SK-N-SH treated with all-trans-retinoic acid at 6 μM for 48 hours (cell line): ENCODE results near the gene ZNF236.

Experiments
- ATAC-seq: fragments of 200-7000 bp; cut with Tn5 transposase; 3 replicates; pipeline ENCODE4 v1.9.1; 2020; ENCODE audit warnings: mild to moderate bottlenecking, moderate library complexity
- ARNTL ChIP-seq: fragments of 450-650 bp; formaldehyde crosslinking; IDR thresholded peaks from 2 replicates; pipeline ENCODE4 v1.5.0; 2020; ENCODE audit warnings: low read depth, mild to moderate bottlenecking, moderate library complexity, borderline replicate concordance
- BACH2 ChIP-seq: fragments of 250-450 bp; sonication (Bioruptor Pico); IDR thresholded peaks from 2 replicates; pipeline ENCODE4 v1.9.0; 2021; ENCODE audit warnings: mild to moderate bottlenecking, borderline replicate concordance
- CSDC2 ChIP-seq: fragments of 250-450 bp; sonication (Bioruptor Pico); IDR thresholded peaks from 2 replicates; pipeline ENCODE4 v1.5.0; 2020; ENCODE audit warnings: mild to moderate bottlenecking, moderate library complexity
- ISL1 ChIP-seq: fragments of 250-450 bp; sonication (Bioruptor Pico); IDR thresholded peaks from 2 replicates; pipeline ENCODE4 v2.1.2; 2022; ENCODE audit warnings: mild to moderate bottlenecking, moderate library complexity
- OSR1 ChIP-seq: fragments of 250-450 bp; sonication (Bioruptor Pico); IDR thresholded peaks from 2 replicates; pipeline ENCODE4 v1.8.0; 2022; ENCODE audit warnings: moderate library complexity, mild to moderate bottlenecking, inconsistent platforms
- PPARA ChIP-seq: fragments of 250-450 bp; sonication (Bioruptor Pico); IDR thresholded peaks from 2 replicates; pipeline ENCODE4 v1.5.0; 2020; ENCODE audit warnings: mild to moderate bottlenecking, borderline replicate concordance
- RARB ChIP-seq: fragments of 250-450 bp; sonication (Bioruptor Pico); IDR thresholded peaks from 2 replicates; pipeline ENCODE4 v1.8.0; 2021; ENCODE audit warnings: mild to moderate bottlenecking, moderate library complexity
- SNAI2 ChIP-seq: fragments of 250-450 bp; sonication (Bioruptor Pico); IDR thresholded peaks from 2 replicates; pipeline ENCODE4 v1.5.0; 2020; ENCODE audit warnings: mild to moderate bottlenecking, moderate library complexity
- TCF4 ChIP-seq: fragments of 250-450 bp; sonication (Bioruptor Pico); IDR thresholded peaks from 2 replicates; pipeline ENCODE4 v1.8.0; 2021; ENCODE audit warnings: mild to moderate bottlenecking, moderate library complexity, borderline replicate concordance
- ZC3H10 ChIP-seq: fragments of 250-450 bp; sonication (Bioruptor Pico); IDR thresholded peaks from 2 replicates; pipeline ENCODE4 v1.5.1; 2021; ENCODE audit warnings: mild to moderate bottlenecking, moderate library complexity
- ZFP3 ChIP-seq: fragments of 250-450 bp; sonication (Bioruptor Pico); IDR thresholded peaks from 2 replicates; pipeline ENCODE4 v1.5.0; 2020; ENCODE audit warnings: mild to moderate bottlenecking, moderate library complexity
- ZFP30 ChIP-seq: fragments of 450-650 bp; formaldehyde crosslinking; IDR thresholded peaks from 2 replicates; pipeline ENCODE4 v1.5.0; 2022; ENCODE audit warnings: mild to moderate bottlenecking, moderate library complexity
- ZNF565 ChIP-seq: fragments of 450-650 bp; formaldehyde crosslinking; conservative IDR thresholded peaks from 2 replicates; pipeline ENCODE4 v1.5.0; 2020; ENCODE audit warnings: low read depth, mild to moderate bottlenecking, moderate library complexity
- ZNF70 ChIP-seq: fragments of 450-650 bp; formaldehyde crosslinking; IDR thresholded peaks from 2 replicates; pipeline ENCODE4 v1.5.0; 2020; ENCODE audit warnings: mild to moderate bottlenecking, moderate library complexity
- ZNF8 ChIP-seq: fragments of 450-650 bp; formaldehyde crosslinking; IDR thresholded peaks from 2 replicates; pipeline ENCODE4 v1.5.0; 2020; ENCODE audit warnings: mild to moderate bottlenecking, moderate library complexity
- TF ChIP-seq, protein P1 (sequence below): fragments of 250-450 bp; sonication (Bioruptor Pico); IDR thresholded peaks from 2 replicates; pipeline ENCODE4 v1.5.0; 2020; ENCODE audit warnings: mild to moderate bottlenecking, moderate library complexity
- TF ChIP-seq, protein P2 (sequence below): fragments of 250-450 bp; sonication (Bioruptor Pico); IDR thresholded peaks from 2 replicates; pipeline ENCODE4 v1.8.0; 2020; ENCODE audit warnings: mild to moderate bottlenecking, moderate library complexity, borderline replicate concordance
- TF ChIP-seq, protein P3 (sequence below): fragments of 250-450 bp; sonication (Bioruptor Pico); IDR thresholded peaks from 2 replicates; pipeline ENCODE4 v1.5.1; 2020; ENCODE audit warnings: low read depth, mild to moderate bottlenecking, moderate library complexity
- TF ChIP-seq, protein P4 (sequence below): fragments of 250-450 bp; sonication (Bioruptor Pico); IDR thresholded peaks from 2 replicates; pipeline ENCODE4 v1.5.1; 2021; ENCODE audit warnings: mild to moderate bottlenecking, moderate library complexity
- TF ChIP-seq, protein P5 (sequence below): fragments of 250-450 bp; sonication (Bioruptor Pico); IDR thresholded peaks from 2 replicates; pipeline ENCODE4 v1.8.0; 2021; ENCODE audit warnings: low read depth, mild to moderate bottlenecking, moderate library complexity, borderline replicate concordance

Gene ZNF236

DNA sequence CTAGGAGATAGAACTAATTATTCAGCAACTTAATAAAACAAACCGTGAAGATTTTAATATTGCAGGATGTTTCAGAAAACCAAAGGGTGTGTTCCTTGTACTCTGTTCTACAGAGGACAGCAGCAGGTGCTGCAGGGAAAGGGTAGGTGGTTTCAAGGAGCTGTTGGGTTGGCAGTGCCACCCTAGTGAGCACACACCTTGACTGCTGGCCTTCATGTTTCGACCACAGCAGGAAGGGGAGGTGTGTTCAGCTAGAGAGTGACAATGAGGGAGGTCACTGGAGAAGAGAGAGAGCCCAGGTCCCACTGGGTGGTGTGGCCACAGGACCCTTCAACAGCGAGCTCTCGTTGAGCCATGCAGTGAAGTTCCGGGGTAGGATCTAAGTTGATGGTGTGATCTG, 98.6 kb downstream of the ZNF236 start:
- TF ChIP-seq PPARA: no peak
- no peak for TF ChIP-seq ZNF565 (CRISPR knock-in tag)
- TF ChIP-seq BACH2 (CRISPR knock-in tag): no peak
- no peak for TF ChIP-seq CSDC2 (CRISPR knock-in tag)
- no peak for ATAC-seq

DNA sequence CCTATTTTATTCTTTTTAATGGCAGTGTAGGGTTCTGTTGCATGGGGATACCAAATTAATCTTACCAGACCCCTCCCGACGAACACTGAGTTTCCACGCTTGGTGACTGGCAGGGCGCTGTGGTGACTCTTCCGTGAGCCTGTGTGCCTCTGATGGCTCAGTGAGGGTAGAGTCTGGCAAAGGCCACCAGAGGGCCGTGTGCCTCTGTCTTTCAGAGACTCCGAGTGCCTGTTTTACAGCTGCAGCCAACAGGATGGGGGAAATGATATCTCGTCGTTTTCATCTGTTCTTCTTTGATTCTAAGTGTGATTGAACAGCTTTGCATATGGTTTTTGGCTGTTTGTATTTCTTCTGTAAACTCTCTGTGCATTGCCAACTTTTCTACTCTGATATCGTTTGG, 99.8 kb downstream of the ZNF236 start:
- ATAC-seq: peak; percentile 92
- TF ChIP-seq TCF4 (CRISPR knock-in tag) (peak; percentile 55; the same call in 1 of the 2 replicates), ZFP30 (no peak), RARB (CRISPR knock-in tag) (no peak), ARNTL (CRISPR knock-in tag) (no peak)
- TF ChIP-seq, protein P1, sequence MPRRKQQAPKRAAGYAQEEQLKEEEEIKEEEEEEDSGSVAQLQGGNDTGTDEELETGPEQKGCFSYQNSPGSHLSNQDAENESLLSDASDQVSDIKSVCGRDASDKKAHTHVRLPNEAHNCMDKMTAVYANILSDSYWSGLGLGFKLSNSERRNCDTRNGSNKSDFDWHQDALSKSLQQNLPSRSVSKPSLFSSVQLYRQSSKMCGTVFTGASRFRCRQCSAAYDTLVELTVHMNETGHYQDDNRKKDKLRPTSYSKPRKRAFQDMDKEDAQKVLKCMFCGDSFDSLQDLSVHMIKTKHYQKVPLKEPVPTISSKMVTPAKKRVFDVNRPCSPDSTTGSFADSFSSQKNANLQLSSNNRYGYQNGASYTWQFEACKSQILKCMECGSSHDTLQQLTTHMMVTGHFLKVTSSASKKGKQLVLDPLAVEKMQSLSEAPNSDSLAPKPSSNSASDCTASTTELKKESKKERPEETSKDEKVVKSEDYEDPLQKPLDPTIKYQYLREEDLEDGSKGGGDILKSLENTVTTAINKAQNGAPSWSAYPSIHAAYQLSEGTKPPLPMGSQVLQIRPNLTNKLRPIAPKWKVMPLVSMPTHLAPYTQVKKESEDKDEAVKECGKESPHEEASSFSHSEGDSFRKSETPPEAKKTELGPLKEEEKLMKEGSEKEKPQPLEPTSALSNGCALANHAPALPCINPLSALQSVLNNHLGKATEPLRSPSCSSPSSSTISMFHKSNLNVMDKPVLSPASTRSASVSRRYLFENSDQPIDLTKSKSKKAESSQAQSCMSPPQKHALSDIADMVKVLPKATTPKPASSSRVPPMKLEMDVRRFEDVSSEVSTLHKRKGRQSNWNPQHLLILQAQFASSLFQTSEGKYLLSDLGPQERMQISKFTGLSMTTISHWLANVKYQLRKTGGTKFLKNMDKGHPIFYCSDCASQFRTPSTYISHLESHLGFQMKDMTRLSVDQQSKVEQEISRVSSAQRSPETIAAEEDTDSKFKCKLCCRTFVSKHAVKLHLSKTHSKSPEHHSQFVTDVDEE (CRISPR knock-in tag): no peak

DNA sequence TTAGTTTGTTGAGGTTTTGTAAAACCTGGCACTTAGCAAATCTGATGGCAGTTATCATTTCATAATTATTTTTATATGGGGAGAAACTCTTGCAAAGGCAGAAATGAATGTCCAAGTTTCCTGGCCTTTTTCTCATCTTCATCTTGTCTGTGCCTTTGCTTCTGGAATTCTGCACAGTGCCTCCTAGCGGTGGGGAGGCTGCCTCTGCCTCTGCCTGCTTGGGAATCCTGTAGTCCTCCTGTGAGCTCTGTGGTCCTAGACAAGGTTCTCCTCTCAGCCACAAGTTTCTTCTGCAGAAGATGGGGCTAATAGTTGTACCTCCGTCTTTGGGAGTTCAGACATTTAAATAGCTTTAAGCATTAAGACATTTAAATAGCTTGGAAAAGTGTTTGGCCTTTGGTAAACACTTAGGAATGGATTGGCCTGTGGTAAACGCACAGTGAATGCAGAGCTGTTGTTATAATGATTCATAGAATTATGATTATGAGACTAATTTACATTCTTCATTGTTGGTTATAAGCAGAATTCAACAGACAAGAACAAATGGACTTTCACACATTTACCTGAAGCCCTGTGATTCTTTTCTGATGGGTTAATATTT, 101.2 kb downstream of the ZNF236 start:
- ATAC-seq: peak; percentile 49; the same call in 1 of the 3 replicates
- TF ChIP-seq, protein P1 (CRISPR knock-in tag): no peak
- TF ChIP-seq ZC3H10 (CRISPR knock-in tag) (no peak), SNAI2 (CRISPR knock-in tag) (no peak), ZNF8 (CRISPR knock-in tag) (no peak), ZFP3 (CRISPR knock-in tag) (no peak), ISL1 (CRISPR knock-in tag) (no peak)
- TF ChIP-seq, protein P2, sequence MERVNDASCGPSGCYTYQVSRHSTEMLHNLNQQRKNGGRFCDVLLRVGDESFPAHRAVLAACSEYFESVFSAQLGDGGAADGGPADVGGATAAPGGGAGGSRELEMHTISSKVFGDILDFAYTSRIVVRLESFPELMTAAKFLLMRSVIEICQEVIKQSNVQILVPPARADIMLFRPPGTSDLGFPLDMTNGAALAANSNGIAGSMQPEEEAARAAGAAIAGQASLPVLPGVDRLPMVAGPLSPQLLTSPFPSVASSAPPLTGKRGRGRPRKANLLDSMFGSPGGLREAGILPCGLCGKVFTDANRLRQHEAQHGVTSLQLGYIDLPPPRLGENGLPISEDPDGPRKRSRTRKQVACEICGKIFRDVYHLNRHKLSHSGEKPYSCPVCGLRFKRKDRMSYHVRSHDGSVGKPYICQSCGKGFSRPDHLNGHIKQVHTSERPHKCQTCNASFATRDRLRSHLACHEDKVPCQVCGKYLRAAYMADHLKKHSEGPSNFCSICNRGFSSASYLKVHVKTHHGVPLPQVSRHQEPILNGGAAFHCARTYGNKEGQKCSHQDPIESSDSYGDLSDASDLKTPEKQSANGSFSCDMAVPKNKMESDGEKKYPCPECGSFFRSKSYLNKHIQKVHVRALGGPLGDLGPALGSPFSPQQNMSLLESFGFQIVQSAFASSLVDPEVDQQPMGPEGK (CRISPR knock-in tag): no peak
- TF ChIP-seq, protein P3, sequence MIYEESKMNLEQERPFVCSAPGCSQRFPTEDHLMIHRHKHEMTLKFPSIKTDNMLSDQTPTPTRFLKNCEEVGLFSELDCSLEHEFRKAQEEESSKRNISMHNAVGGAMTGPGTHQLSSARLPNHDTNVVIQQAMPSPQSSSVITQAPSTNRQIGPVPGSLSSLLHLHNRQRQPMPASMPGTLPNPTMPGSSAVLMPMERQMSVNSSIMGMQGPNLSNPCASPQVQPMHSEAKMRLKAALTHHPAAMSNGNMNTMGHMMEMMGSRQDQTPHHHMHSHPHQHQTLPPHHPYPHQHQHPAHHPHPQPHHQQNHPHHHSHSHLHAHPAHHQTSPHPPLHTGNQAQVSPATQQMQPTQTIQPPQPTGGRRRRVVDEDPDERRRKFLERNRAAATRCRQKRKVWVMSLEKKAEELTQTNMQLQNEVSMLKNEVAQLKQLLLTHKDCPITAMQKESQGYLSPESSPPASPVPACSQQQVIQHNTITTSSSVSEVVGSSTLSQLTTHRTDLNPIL (CRISPR knock-in tag): no peak
- TF ChIP-seq, protein P4, sequence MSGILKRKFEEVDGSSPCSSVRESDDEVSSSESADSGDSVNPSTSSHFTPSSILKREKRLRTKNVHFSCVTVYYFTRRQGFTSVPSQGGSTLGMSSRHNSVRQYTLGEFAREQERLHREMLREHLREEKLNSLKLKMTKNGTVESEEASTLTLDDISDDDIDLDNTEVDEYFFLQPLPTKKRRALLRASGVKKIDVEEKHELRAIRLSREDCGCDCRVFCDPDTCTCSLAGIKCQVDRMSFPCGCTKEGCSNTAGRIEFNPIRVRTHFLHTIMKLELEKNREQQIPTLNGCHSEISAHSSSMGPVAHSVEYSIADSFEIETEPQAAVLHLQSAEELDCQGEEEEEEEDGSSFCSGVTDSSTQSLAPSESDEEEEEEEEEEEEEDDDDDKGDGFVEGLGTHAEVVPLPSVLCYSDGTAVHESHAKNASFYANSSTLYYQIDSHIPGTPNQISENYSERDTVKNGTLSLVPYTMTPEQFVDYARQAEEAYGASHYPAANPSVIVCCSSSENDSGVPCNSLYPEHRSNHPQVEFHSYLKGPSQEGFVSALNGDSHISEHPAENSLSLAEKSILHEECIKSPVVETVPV (CRISPR knock-in tag): no peak

DNA sequence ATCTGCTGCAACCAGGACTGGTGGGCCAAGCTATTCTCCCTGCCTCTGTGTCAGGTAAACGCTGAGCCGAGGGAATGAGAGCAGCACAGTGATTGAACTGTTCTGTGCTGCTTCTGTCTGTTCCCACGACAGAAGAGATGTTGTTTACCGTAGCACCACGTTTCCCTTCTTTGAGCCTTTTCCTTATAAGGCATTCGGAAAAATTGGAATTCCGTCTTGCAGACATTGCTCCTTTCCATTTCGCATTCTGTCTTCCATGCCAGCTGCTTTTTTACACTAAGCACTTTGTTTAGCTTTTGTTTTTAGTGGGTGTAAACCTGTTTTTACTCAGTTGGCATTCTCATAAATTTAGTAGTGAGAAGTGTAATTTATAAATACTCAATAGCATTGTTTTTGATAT, 103.1 kb downstream of the ZNF236 start:
- TF ChIP-seq, protein P4 (CRISPR knock-in tag): no peak
- TF ChIP-seq, protein P5, sequence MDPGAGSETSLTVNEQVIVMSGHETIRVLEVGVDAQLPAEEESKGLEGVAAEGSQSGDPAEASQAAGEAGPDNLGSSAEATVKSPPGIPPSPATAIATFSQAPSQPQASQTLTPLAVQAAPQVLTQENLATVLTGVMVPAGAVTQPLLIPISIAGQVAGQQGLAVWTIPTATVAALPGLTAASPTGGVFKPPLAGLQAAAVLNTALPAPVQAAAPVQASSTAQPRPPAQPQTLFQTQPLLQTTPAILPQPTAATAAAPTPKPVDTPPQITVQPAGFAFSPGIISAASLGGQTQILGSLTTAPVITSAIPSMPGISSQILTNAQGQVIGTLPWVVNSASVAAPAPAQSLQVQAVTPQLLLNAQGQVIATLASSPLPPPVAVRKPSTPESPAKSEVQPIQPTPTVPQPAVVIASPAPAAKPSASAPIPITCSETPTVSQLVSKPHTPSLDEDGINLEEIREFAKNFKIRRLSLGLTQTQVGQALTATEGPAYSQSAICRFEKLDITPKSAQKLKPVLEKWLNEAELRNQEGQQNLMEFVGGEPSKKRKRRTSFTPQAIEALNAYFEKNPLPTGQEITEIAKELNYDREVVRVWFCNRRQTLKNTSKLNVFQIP (CRISPR knock-in tag): no peak
- TF ChIP-seq BACH2 (CRISPR knock-in tag): no peak
- TF ChIP-seq ZC3H10 (CRISPR knock-in tag): no peak
- no peak for TF ChIP-seq ZFP30
- no peak for TF ChIP-seq ZNF70 (CRISPR knock-in tag)
- TF ChIP-seq ZFP3 (CRISPR knock-in tag): no peak
- TF ChIP-seq SNAI2 (CRISPR knock-in tag): no peak
- no peak for TF ChIP-seq ARNTL (CRISPR knock-in tag)
- TF ChIP-seq OSR1 (CRISPR knock-in tag): no peak
- TF ChIP-seq ZNF8 (CRISPR knock-in tag): no peak
- no peak for TF ChIP-seq ZNF565 (CRISPR knock-in tag)
- no peak for TF ChIP-seq TCF4 (CRISPR knock-in tag)
- TF ChIP-seq PPARA: no peak
- TF ChIP-seq RARB (CRISPR knock-in tag): no peak
- TF ChIP-seq ISL1 (CRISPR knock-in tag): no peak
- no peak for ATAC-seq
